K562 (cell line): ENCODE measurements around the gene SDC3. TPM values are rescaled to one million over a fixed set of nuclear protein-coding genes. Genes with fewer than 3 reads are reported as not detected.

Experiments used
- ATAC-seq: fragments of 200-7000 bp; cut with Tn5 transposase; 3 replicates; pipeline ENCODE4 v1.9.1; 2020; ENCODE audit warnings: moderate library complexity
- BruUV-seq: library from RNA; stranded (reverse); fragments of 400-500 nt; replicated peaks from 2 replicates; lab custom pipeline; 2021; lab: Mats Ljungman, UMichigan
- CTCF ChIA-PET: fragments of 300-600 bp; formaldehyde crosslinking; extraction: SDS; loops from one replicate; lab custom pipeline; 2021; ENCODE audit warnings: low intra/inter-chr PET ratio; lab: Yijun Ruan, JAX
- POLR2A ChIA-PET: fragments of 300-600, 350-650 bp; sonication (Branson Sonifier 250); formaldehyde crosslinking; extraction: SDS; loops from one replicate; lab custom pipeline; 2021; ENCODE audit warnings: antibody characterized with exemption, inconsistent platforms; lab: Yijun Ruan, JAX
- DNase-seq, 4 experiments: peaks; one replicate each; pipeline versions ENCODE4 v3.0.0 to v3.0.0-alpha.2; 2011 to 2018; ENCODE audit warnings: low spot score in 3 of 4, mixed read lengths in 3 of 4; ENCODE audit errors: extremely low read depth in 1 of 4
- FAIRE-seq: peaks from 2 replicates; lab custom pipeline; 2011; peaks lifted over from hg19 to GRCh38; lab: Jason Lieb, UNC
- H2AFZ ChIP-seq: 2 replicates; pipeline ENCODE4 v1.6.0; 2011; ENCODE audit warnings: low read depth, low read length, control low read depth, inconsistent platforms
- H3K27ac ChIP-seq: fragments of 200-600 bp; 3 replicates; pipeline ENCODE4 v1.8.0; 2011; ENCODE audit warnings: low read depth, mild to moderate bottlenecking, control low read depth, inconsistent platforms, low read length, moderate library complexity, mixed read lengths; ENCODE audit errors: extremely low read depth
- H3K27me3 ChIP-seq, 2 experiments: fragments of 300-600 bp in 1 of 2; 2 replicates in 1 of 2; 3 replicates in 1 of 2; pipeline versions ENCODE4 v1.6.0 to v1.8.0; 2011; ENCODE audit warnings: inconsistent platforms in 2 of 2, low read length in 2 of 2, mild to moderate bottlenecking in 1 of 2, mixed read lengths in 1 of 2, moderate library complexity in 1 of 2; ENCODE audit not compliant: control insufficient read depth in 2 of 2, insufficient read depth in 2 of 2
- H3K36me3 ChIP-seq: fragments of 300-600 bp; 3 replicates; pipeline ENCODE4 v1.8.0; 2011; ENCODE audit warnings: mild to moderate bottlenecking, low read length, inconsistent platforms; ENCODE audit not compliant: control insufficient read depth, insufficient read depth
- H3K4me1 ChIP-seq, 2 experiments: fragments of 200-600 bp in 1 of 2; replicated peaks in 1 of 2; 2 replicates in 1 of 2; 3 replicates in 1 of 2; pipeline versions ENCODE4 v1.5.1 to v1.8.0; 2011; ENCODE audit warnings: inconsistent platforms in 2 of 2, low read length in 2 of 2, mild to moderate bottlenecking in 1 of 2, mixed read lengths in 1 of 2, moderate library complexity in 1 of 2; ENCODE audit not compliant: control insufficient read depth in 2 of 2, insufficient read depth in 2 of 2
- H3K4me2 ChIP-seq: 2 replicates; pipeline ENCODE4 v1.6.1; 2011; ENCODE audit warnings: low read length, control low read depth, inconsistent platforms, mixed read lengths; ENCODE audit not compliant: insufficient read depth
- H3K4me3 ChIP-seq: fragments of 200-600 bp; sonication (generic), shearing (Covaris generic); 2 replicates; pipeline ENCODE4 v1.5.1; 2016; ENCODE audit warnings: control low read depth, inconsistent platforms
- H3K79me2 ChIP-seq: fragments of 200-600 bp; 3 replicates; pipeline ENCODE4 v1.8.0; 2011; ENCODE audit warnings: low read length, inconsistent platforms; ENCODE audit not compliant: control insufficient read depth, insufficient read depth
- H3K9ac ChIP-seq, 2 experiments: 2 replicates each; pipeline versions ENCODE4 v1.6.0 to v1.6.1; 2011; ENCODE audit warnings: low read depth in 2 of 2, low read length in 2 of 2, control low read depth in 1 of 2, inconsistent platforms in 1 of 2, mild to moderate bottlenecking in 1 of 2, mixed read lengths in 1 of 2; ENCODE audit not compliant: insufficient read depth in 1 of 2
- H3K9me1 ChIP-seq: one replicate; pipeline ENCODE4 v1.6.0; 2011; ENCODE audit warnings: inconsistent platforms, mild to moderate bottlenecking, low read length, moderate library complexity; ENCODE audit not compliant: control insufficient read depth, insufficient read depth
- H3K9me3 ChIP-seq: replicated peaks from 2 replicates; pipeline ENCODE4 v1.5.1; 2011; ENCODE audit warnings: low read depth, low read length, inconsistent platforms; ENCODE audit not compliant: control insufficient read depth, insufficient read depth
- H4K20me1 ChIP-seq: replicated peaks from 2 replicates; pipeline ENCODE4 v1.6.1; 2011; ENCODE audit warnings: low read length, inconsistent platforms, mixed read lengths; ENCODE audit not compliant: control insufficient read depth, insufficient read depth
- ARID3B ChIP-seq: fragments of 250-450 bp; sonication (Bioruptor Pico); IDR thresholded peaks from 2 replicates; pipeline ENCODE4 v1.4.0; 2020; ENCODE audit warnings: borderline replicate concordance
- BACH1 ChIP-seq: fragments of 200-800 bp; sonication (Bioruptor generic); IDR thresholded peaks from 2 replicates; pipeline ENCODE4 v1.6.1; 2016; ENCODE audit warnings: missing genetic modification characterization, missing compliant biosample characterization
- MYC ChIP-seq, 2 experiments: fragments of 250-450 bp in 1 of 2; sonication (Bioruptor Pico) in 1 of 2; IDR thresholded peaks; 2 replicates each; pipeline versions ENCODE4 v1.5.1 to v1.6.1; 2012 to 2021; ENCODE audit warnings: low read depth in 2 of 2, borderline replicate concordance in 1 of 2, improper control_type of control experiment in 1 of 2, low read length in 1 of 2, mild to moderate bottlenecking in 1 of 2, moderate library complexity in 1 of 2
- RB1 ChIP-seq: fragments of 450-650 bp; IDR thresholded peaks from 2 replicates; pipeline ENCODE4 v1.6.1; 2017; ENCODE audit warnings: low read depth, mild to moderate bottlenecking
- ZNF23 ChIP-seq: fragments of 250-450 bp; sonication (Bioruptor Pico); IDR thresholded peaks from 2 replicates; pipeline ENCODE4 v1.4.0; 2020; ENCODE audit warnings: mild to moderate bottlenecking
- ZNF76 ChIP-seq: fragments of 250-450 bp; sonication (Bioruptor Pico); IDR thresholded peaks from 2 replicates; pipeline ENCODE4 v1.4.0; 2020; ENCODE audit warnings: mild to moderate bottlenecking, moderate library complexity, borderline replicate concordance
- WGBS: fragments of 100-300 bp; shearing (Covaris generic); methylation state at CpG from one replicate; pipeline ENCODE4 v1.1.6; 2016; ENCODE audit warnings: low coverage, mixed read lengths; ENCODE audit not compliant: insufficient coverage; ENCODE audit errors: missing lambda C conversion rate; 5-methylcytosine and 5-hydroxymethylcytosine counted together
- in situ Hi-C: fragments of 300-500 bp; cut with MboI; formaldehyde crosslinking; loops from 4 replicates; pipeline ENCODE4 v1.15.0; 2018; ENCODE audit warnings: inconsistent platforms, mixed read lengths
- intact Hi-C: fragments of 100-400 bp; cut with micrococcal nuclease; formaldehyde crosslinking; loops from 2 replicates; pipeline ENCODE4 v1.14.2; 2022
- polyA plus RNA-seq, 8 experiments: library from polyadenylated mRNA; depleted of rRNA in 4 of 8; stranded (reverse) in 5 of 8; unstranded in 3 of 8; fragments of >200 nt; fragmentation: Nextera tagmentation in 2 of 8; fragmentation: Illumina TruSeq in 1 of 8; extraction: Ambion mirVana in 2 of 8; extraction: Trizol in 1 of 8; gene quantifications; 2 replicates each; pipeline versions ENCODE4 v1.2.1 to v1.2.3, GENCODE V29; 2011 to 2014; ENCODE audit warnings: inconsistent platforms in 1 of 8, missing spikeins in 1 of 8
- total RNA-seq, 7 experiments: library from RNA; depleted of rRNA in 6 of 7; stranded (reverse); fragments of >200 nt in 6 of 7; fragmentation: Illumina TruSeq in 2 of 7; extraction: Trizol in 2 of 7; gene quantifications; 2 replicates each; pipeline versions ENCODE4 v1.2.1 to v1.2.3, GENCODE V29; 2011 to 2021; ENCODE audit warnings: low replicate concordance in 1 of 7

Gene SDC3
- total and polyA plus RNA-seq, 9 of the 15 experiments (the other 6 are each of a cell fraction or from before 2014, with no cell fraction given), result 0.38 to 44.1 (median 12.1) TPM

GRCh38 chr1:30823627-30823968 lies 85.0 kb downstream of the SDC3 start:
- Histone ChIP-seq H3K4me3 (peak overlapping the region; percentile 44; the same call in 1 of the 2 replicates), H3K9me3 (no peaks in the 10 kb centered on the region), H4K20me1 (no peaks in the 10 kb centered on the region; the same call in 1 of the 2 replicates), H2AFZ (peak overlapping the region; percentile 96), H3K36me3 (no peaks in the 10 kb centered on the region), H3K79me2 (no peaks in the 10 kb centered on the region), H3K27ac (peak overlapping the region; percentile 85), H3K9me1 (no peaks in the 10 kb centered on the region), H3K4me1 (peaks cover 9 to 18% of the 10 kb centered on the region in 2 experiments; a peak in 4 of 5 replicates), H3K27me3 (no peaks in the 10 kb centered on the region; a peak in 1 of 5 replicates), H3K9ac (peak overlapping the region; percentile 75 to 82), H3K4me2 (peak overlapping the region; percentile 83)
- DNase-seq, result no peak
- ATAC-seq, result no peak
- WGBS, result 61% methylated on average over 3 of the region's 3 CpGs
- in situ Hi-C loops (no loop called here), intact Hi-C loops (no loop called here)
- ChIA-PET CTCF (no interaction called here), POLR2A (interaction anchor here (0.6 to 2.1 kb wide), 15 partner anchors 9 to 289 kb away, joined by 3 to 13 read pairs (median 5); no protein-coding TSS in a partner anchor)
- no TSS peak for BruUV-seq
- 0 out of 2 replicates have a peak, but pooled peaks have one; percentile 30 for TF ChIP-seq ARID3B (CRISPR knock-in tag)
- TF ChIP-seq RB1, result 0 out of 2 replicates have a peak, but pooled peaks have one; percentile 5
- no peak for TF ChIP-seq ZNF23 (CRISPR knock-in tag)
- TF ChIP-seq BACH1, result 0 out of 2 replicates have a peak, but pooled peaks have one; percentile 70
- 0 out of 2 replicates have a peak, but pooled peaks have one; percentile 17 for TF ChIP-seq ZNF76
- no peak for TF ChIP-seq MYC (IDR thresholded peaks at IDR 0.05; ENCODE audit: low read depth, low read length)
- TF ChIP-seq MYC (CRISPR knock-in tag; IDR thresholded peaks at IDR 0.05; ENCODE audit: borderline replicate concordance, low read depth), result no peak
- FAIRE-seq, result no peak
